GM13977 (cell line): Measurements from ENCODE around the gene SVEP1.

Experiments
- DNase-seq: peaks from one replicate; pipeline ENCODE4 v3.0.0; 2012; ENCODE audit warnings: low spot score
- CTCF ChIP-seq: IDR thresholded peaks from 2 replicates; pipeline ENCODE4 v1.5.1; 2012; ENCODE audit warnings: mild to moderate bottlenecking, control low read depth; ENCODE audit not compliant: insufficient read depth; ENCODE audit errors: extremely low read depth, missing control alignments
- in situ Hi-C: fragments of 300-500 bp; cut with MboI; formaldehyde crosslinking; loops from one replicate; pipeline ENCODE4 v1.12.0; 2022; ENCODE audit warnings: low sequenced_read_pairs, low pct_unique_long_range_greater_than_20kb, mixed read lengths, inconsistent platforms; ENCODE audit not compliant: unreplicated experiment

SVEP1 gene

GRCh38 chr9:110332766-110333165 lies 246.8 kb downstream of the SVEP1 start:
- no peak for DNase-seq
- TF ChIP-seq CTCF, result no peak
- in situ Hi-C loops, result no loop called here

GRCh38 chr9:110330484-110331105 lies 248.9 kb downstream of the SVEP1 start:
- DNase-seq, result no peak
- no peak for TF ChIP-seq CTCF
- in situ Hi-C loops, result no loop called here

GRCh38 chr9:110329639-110330230 lies 249.8 kb downstream of the SVEP1 start:
- in situ Hi-C loops, result no loop called here
- DNase-seq, result no peak

DNA sequence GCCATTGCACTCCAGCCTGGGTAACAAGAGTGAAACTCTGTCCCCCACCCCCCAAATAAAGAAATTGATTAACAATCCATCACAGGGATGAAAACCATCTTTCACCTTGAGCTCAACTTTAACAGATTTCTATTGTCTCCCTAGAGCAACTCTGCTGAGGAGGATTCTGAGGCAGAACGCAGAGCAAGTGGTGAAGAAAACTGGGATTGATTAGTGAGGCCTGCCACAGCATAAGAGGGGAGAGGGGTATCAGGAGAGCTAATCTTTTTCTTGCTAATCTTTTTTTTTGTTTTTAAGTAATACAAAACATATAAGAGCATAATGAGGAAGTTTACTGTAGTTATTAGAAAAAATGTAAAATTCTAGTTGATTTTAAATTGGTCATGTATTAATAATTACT lies 250.8 kb downstream of the SVEP1 start:
- DNase-seq, result no peak
- no peak for TF ChIP-seq CTCF
- in situ Hi-C loops, result no loop called here

More at GRCh38 chr9:110329639-110330230, 249.8 kb downstream of the SVEP1 start:
- no peak for TF ChIP-seq CTCF

- no peak for DNase-seq
- no peak for TF ChIP-seq CTCF
- in situ Hi-C loops, result no loop called here
Measured at GRCh38 chr9:110327716-110328115, 251.8 kb downstream of the SVEP1 start.

GRCh38 chr9:110323818-110324217 lies 255.7 kb downstream of the SVEP1 start:
- in situ Hi-C loops, result no loop called here
- DNase-seq, result no peak

More at GRCh38 chr9:110323818-110324217, 255.7 kb downstream of the SVEP1 start:
- TF ChIP-seq CTCF, result no peak
